Stimulated activated CD4-positive, alpha-beta T cell treated with anti-CD3 and anti-CD28 coated beads, Interleukin-1b, Interleukin-23, amount 100 ng/mL, for 1 hour (primary cell): ENCODE results near the gene ATG14.
"Not testable (repeated sequence)": the region's sequence is repeated elsewhere in the genome, so short reads cannot be mapped to it uniquely, and the experiment has no call there.

Source experiments
- DNase-seq, 2 donors: peaks; one replicate each; pipeline ENCODE4 v3.0.0-alpha.2; 2020; ENCODE audit warnings: low read depth in 2 of 2

Gene ATG14

GRCh38 chr14:55351111-55351510 is 60.5 kb downstream of the ATG14 start:
- DNase-seq = no peak

- no peak for DNase-seq
Observed at GRCh38 chr14:55350461-55350860, 61.2 kb downstream of the ATG14 start.

GRCh38 chr14:55349565-55349964 is 62.1 kb downstream of the ATG14 start:
- DNase-seq = no peak

- no peak for DNase-seq
Observed at GRCh38 chr14:55348766-55349453, 62.7 kb downstream of the ATG14 start.

- DNase-seq = no peak
Observed at GRCh38 chr14:55347748-55348147, 63.9 kb downstream of the ATG14 start.

GRCh38 chr14:55347040-55347439 is 64.6 kb downstream of the ATG14 start:
- DNase-seq = no peak

GRCh38 chr14:55344582-55345163 is 67.0 kb downstream of the ATG14 start:
- DNase-seq = not testable (repeated sequence)

- no peak for DNase-seq
Observed at GRCh38 chr14:55341781-55342180, 69.8 kb downstream of the ATG14 start.

- no peak for DNase-seq
Observed at GRCh38 chr14:55340482-55340881, 71.1 kb downstream of the ATG14 start.

- DNase-seq = no peak
Observed at GRCh38 chr14:55339770-55340169, 71.9 kb downstream of the ATG14 start.

GRCh38 chr14:55336691-55337090 is 74.9 kb downstream of the ATG14 start:
- no peak for DNase-seq

GRCh38 chr14:55336162-55336561 is 75.5 kb downstream of the ATG14 start:
- DNase-seq = no peak

GRCh38 chr14:55333711-55334485 is 77.7 kb downstream of the ATG14 start:
- DNase-seq = no peak

GRCh38 chr14:55332654-55333570 is 78.7 kb downstream of the ATG14 start:
- no peak for DNase-seq

- DNase-seq = no peak
Observed at GRCh38 chr14:55329999-55330710, 81.5 kb downstream of the ATG14 start.

GRCh38 chr14:55328317-55328716 is 83.3 kb downstream of the ATG14 start:
- no peak for DNase-seq

GRCh38 chr14:55327179-55327578 is 84.5 kb downstream of the ATG14 start:
- DNase-seq = no peak

- DNase-seq = no peak
Observed at GRCh38 chr14:55324812-55325211, 86.8 kb downstream of the ATG14 start.

- DNase-seq = no peak
Observed at GRCh38 chr14:55323910-55324309, 87.7 kb downstream of the ATG14 start.

- DNase-seq = no peak
Observed at GRCh38 chr14:55318694-55319093, 92.9 kb downstream of the ATG14 start.
